GM12892 (cell line): ENCODE results near the gene STAG1.

Experiments
- POLR2A ChIP-seq: IDR thresholded peaks from 2 replicates; pipeline ENCODE4 v1.6.1; 2011; ENCODE audit warnings: low read depth, low read length, control low read depth
- POLR2AphosphoS5 ChIP-seq: IDR thresholded peaks from 2 replicates; pipeline ENCODE4 v1.6.1; 2011; ENCODE audit warnings: low read depth, low read length, control low read depth
- TAF1 ChIP-seq: IDR thresholded peaks from 2 replicates; pipeline ENCODE4 v1.6.1; 2011; ENCODE audit warnings: low read depth, mild to moderate bottlenecking, control low read depth, low read length, borderline replicate concordance

DNA sequence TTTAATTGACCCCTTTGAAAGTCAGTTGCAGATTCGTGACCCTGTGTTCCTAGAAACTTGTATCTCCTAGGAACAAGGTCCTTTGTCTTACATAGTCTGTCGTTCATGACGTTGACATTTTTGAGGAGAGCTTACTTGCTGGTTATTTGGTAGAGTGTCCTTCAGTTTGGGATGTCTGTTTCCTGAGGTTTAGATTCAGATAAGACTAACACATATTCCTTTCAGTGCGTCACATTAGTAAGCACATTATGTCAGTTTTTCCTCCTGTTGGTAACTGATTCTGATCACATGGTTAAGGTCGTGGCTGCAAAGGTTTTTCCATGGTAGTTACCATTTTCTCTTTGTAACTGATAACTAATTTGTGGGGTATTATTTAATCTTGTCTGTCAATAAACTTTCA is 421.3 kb downstream of the STAG1 start:
- TF ChIP-seq TAF1 (no peak), POLR2AphosphoS5 (no peak), POLR2A (no peak)
